Cardiac fibroblast (primary cell): ENCODE results near the gene HNRNPH3.

Experiments used
- DNase-seq, 2 donors: peaks; one replicate each; pipeline versions ENCODE4 v3.0.0 to v3.0.0-alpha.2; 2010; ENCODE audit warnings: low read depth in 2 of 2
- H3K4me3 ChIP-seq, 2 donors: replicated peaks in 1 of 2; 1 replicate in 1 of 2; 2 replicates in 1 of 2; pipeline ENCODE4 v1.5.1; 2011; ENCODE audit warnings: low read depth in 2 of 2, low read length in 2 of 2, mild to moderate bottlenecking in 2 of 2, moderate library complexity in 1 of 2
- CTCF ChIP-seq: IDR thresholded peaks from one replicate; pipeline ENCODE4 v1.5.1; 2011; ENCODE audit warnings: low read depth, mild to moderate bottlenecking, low read length, inconsistent platforms

HNRNPH3 gene

GRCh38 chr10:68331455-68332258 is at the start of gene HNRNPH3:
HNRNPH3 (plus strand) TSS chr10:68332064; CDS start chr10:68337222, 5,158 bp downstream.
- peak within 1 kb of the TSS; percentile 90 to 95 for H3K4me3 ChIP-seq
- DNase-seq, result peak; percentile 98 to 99
- TF ChIP-seq CTCF, result no peak

- H3K4me3 ChIP-seq, result no peak overlapping the region
- no peak for TF ChIP-seq CTCF
- DNase-seq, result peak; percentile 5 to 6
These were observed 47.5 kb upstream of the HNRNPH3 start for GRCh38 chr10:68284062-68285001.

GRCh38 chr10:68288717-68289116 is 43.1 kb upstream of the HNRNPH3 start:
- H3K4me3 ChIP-seq, result no peak overlapping the region
- no peak for TF ChIP-seq CTCF
- no peak for DNase-seq

- no peak overlapping the region for H3K4me3 ChIP-seq
- DNase-seq, result no peak
- TF ChIP-seq CTCF, result no peak
These were observed 41.1 kb upstream of the HNRNPH3 start for GRCh38 chr10:68290736-68291135.

GRCh38 chr10:68296843-68297663 is 34.8 kb upstream of the HNRNPH3 start:
- H3K4me3 ChIP-seq, result no peak overlapping the region
- no peak for DNase-seq
- TF ChIP-seq CTCF, result no peak

- H3K4me3 ChIP-seq, result no peak overlapping the region
- TF ChIP-seq CTCF, result no peak
- no peak for DNase-seq
These were observed 30.6 kb upstream of the HNRNPH3 start for GRCh38 chr10:68301301-68301700.
